ENCODE data around the gene ISG20. TPM values are rescaled to one million over a fixed set of nuclear protein-coding genes. Genes with fewer than 3 reads are reported as not detected.

Gene ISG20
- total and polyA plus RNA-seq, 2 of the 8 experiments (the other 6 are each of a cell fraction or from before 2014, with no cell fraction given): 2.9 to 5.2 TPM

DNA sequence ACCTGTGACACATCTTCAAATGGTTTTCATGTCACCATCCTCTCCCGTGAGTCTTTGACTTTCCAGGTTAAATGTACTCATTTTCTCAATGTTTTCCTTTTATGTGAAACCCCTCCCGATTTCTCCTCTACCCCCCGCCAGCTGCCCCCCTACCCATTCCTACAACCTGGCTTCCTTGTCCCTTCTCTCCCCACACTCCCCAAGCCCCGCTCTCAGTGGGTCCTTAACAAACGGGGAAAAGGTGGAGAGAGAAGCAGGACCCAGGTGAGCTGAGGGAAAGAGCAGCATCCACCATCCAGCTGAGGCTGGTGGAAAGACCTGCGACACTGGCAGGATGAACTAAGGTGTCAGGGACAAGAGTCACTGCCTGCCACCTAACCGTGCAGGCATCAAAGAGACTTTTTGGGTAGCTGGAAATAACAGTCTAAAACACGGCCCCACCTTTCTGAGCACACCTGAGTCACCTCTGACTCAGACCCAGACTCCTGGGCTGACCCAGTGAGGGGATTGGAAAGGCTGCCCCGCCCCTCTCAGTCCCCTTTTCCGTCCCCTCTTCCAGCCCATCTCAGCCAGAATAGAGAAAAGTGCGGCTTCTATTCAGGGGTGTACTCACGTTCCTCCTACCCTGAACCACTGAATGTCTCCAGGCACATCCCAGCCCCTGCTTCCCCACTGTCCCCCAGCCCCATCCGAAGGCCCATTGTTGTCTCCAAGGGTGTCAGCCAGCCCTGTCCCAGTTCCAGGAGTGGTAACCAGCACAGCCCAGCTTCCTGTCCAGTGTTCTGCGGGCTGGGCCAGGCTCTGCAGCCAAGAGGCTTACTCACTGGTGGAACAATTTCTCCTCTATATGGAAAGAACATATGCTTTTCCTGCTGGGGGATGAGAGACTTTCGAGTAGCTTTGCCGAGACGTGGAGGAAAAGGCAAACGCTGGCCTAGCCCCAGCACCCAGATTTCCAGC, 20.4 kb downstream of the ISG20 start:
- Histone ChIP-seq H3K4ac (replicated peaks; ENCODE audit: insufficient read length, low read depth, low read length) (no peak overlapping the region), H3K18ac (ENCODE audit: extremely low read depth, low read length) (no peak overlapping the region), H3K79me1 (ENCODE audit: low read depth, low read length) (no peaks in the 10 kb centered on the region), H3K4me3 (ENCODE audit: extremely low read depth in 1 of 4, insufficient read depth in 2 of 4, low read depth in 3 of 4, low read length in 4 of 4) (no peak overlapping the region), H3K23me2 (ENCODE audit: low read depth, low read length) (no peaks in the 10 kb centered on the region), H3K4me2 (ENCODE audit: insufficient read depth in 1 of 2, low read depth in 2 of 2, low read length in 2 of 2) (no peak overlapping the region), H3K79me2 (ENCODE audit: control insufficient read depth in 1 of 2, insufficient read depth in 2 of 2, low read length in 2 of 2) (no peaks in the 10 kb centered on the region), H2AFZ (ENCODE audit: low read length) (no peak overlapping the region), H4K8ac (ENCODE audit: extremely low read depth, insufficient read depth, low read length) (no peak overlapping the region), H2BK12ac (ENCODE audit: low read depth, low read length) (no peak overlapping the region), H4K5ac (ENCODE audit: insufficient read length, low read depth, low read length) (no peak overlapping the region), H2BK120ac (replicated peaks; ENCODE audit: low read depth, low read length) (no peak overlapping the region), H3K27me3 (replicated peaks in 1 of 4; ENCODE audit: control insufficient read depth in 3 of 4, extremely low read depth in 1 of 4, insufficient read depth in 3 of 4, low read length in 3 of 4) (no peaks in the 10 kb centered on the region; a peak in 1 of 7 replicates), H4K20me1 (replicated peaks in 1 of 2; ENCODE audit: control insufficient read depth in 1 of 2, insufficient read depth in 2 of 2, low read length in 2 of 2) (no peaks in the 10 kb centered on the region), H3K14ac (ENCODE audit: insufficient read length) (no peak overlapping the region), H3K9ac (replicated peaks in 1 of 4; ENCODE audit: extremely low read depth in 1 of 4, low read depth in 3 of 4, low read length in 3 of 4) (no peak overlapping the region), H3K36me3 (ENCODE audit: control insufficient read depth in 2 of 4, insufficient read depth in 4 of 4, low read length in 3 of 4) (no peaks in the 10 kb centered on the region), H4K91ac (replicated peaks; ENCODE audit: insufficient read length, low read length) (no peak overlapping the region), H3K27ac (ENCODE audit: low read depth, low read length) (no peak overlapping the region), H2BK5ac (ENCODE audit: low read depth, low read length) (no peak overlapping the region), H3K9me3 (ENCODE audit: insufficient read depth in 2 of 2, low read depth in 1 of 2, low read length in 1 of 2) (no peaks in the 10 kb centered on the region), H2BK15ac (ENCODE audit: low read length) (no peak overlapping the region), H3K4me1 (replicated peaks in 1 of 4; ENCODE audit: control insufficient read depth in 3 of 4, insufficient read depth in 4 of 4, low read length in 3 of 4) (peaks cover 0 to 4% (median 0%) of the 10 kb centered on the region in 4 experiments; a peak in 2 of 7 replicates), H3K56ac (replicated peaks; ENCODE audit: insufficient read length, low read depth, low read length) (no peak overlapping the region), H2AK5ac (ENCODE audit: low read depth, low read length) (no peak overlapping the region), H3K23ac (ENCODE audit: insufficient read length) (no peak overlapping the region), H2BK20ac (ENCODE audit: low read length) (no peak overlapping the region)
- ChIA-PET CTCF (ENCODE audit: partially characterized antibody) (interaction anchor here (0.6 to 8.1 kb wide), 22 partner anchors 9 to 358 kb away, joined by 3 to 114 read pairs (median 8); no protein-coding TSS in a partner anchor), POLR2A (ENCODE audit: partially characterized antibody) (interaction anchor here (0.8 to 1.6 kb wide), 3 partner anchors 15 to 177 kb away, joined by 3 to 4 read pairs (median 3); no protein-coding TSS in a partner anchor)
- WGBS, 2 experiments (ENCODE audit: extremely low coverage in 1 of 2, insufficient coverage in 1 of 2, insufficient read length in 1 of 2, insufficient replicate concordance in 2 of 2, low coverage in 1 of 2, low lambda C conversion rate in 2 of 2, missing lambda C conversion rate in 1 of 2): 77% methylated on average over 15 of the region's 18 CpGs; no CpG with 5 or more reads in 1 of the 2 experiments
- peak in 1 of 2 experiments; percentile 39 for DNase-seq (ENCODE audit: low read depth in 1 of 2, low spot score in 2 of 2)
- FAIRE-seq: no peak
- TF ChIP-seq TEAD4 (IDR thresholded peaks at IDR 0.05; ENCODE audit: low read depth, low read length): no peak
- no peak for TF ChIP-seq SP4 (IDR thresholded peaks at IDR 0.05; ENCODE audit: low read length)
- TF ChIP-seq, protein P1, sequence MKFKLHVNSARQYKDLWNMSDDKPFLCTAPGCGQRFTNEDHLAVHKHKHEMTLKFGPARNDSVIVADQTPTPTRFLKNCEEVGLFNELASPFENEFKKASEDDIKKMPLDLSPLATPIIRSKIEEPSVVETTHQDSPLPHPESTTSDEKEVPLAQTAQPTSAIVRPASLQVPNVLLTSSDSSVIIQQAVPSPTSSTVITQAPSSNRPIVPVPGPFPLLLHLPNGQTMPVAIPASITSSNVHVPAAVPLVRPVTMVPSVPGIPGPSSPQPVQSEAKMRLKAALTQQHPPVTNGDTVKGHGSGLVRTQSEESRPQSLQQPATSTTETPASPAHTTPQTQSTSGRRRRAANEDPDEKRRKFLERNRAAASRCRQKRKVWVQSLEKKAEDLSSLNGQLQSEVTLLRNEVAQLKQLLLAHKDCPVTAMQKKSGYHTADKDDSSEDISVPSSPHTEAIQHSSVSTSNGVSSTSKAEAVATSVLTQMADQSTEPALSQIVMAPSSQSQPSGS (IDR thresholded peaks at IDR 0.05; ENCODE audit: low read length): no peak
- TF ChIP-seq HDAC6 (IDR thresholded peaks at IDR 0.05; ENCODE audit: low read depth, low read length): no peak
- no peak for TF ChIP-seq TBP (IDR thresholded peaks at IDR 0.05; ENCODE audit: low read depth, low read length)
- TF ChIP-seq, protein P2, sequence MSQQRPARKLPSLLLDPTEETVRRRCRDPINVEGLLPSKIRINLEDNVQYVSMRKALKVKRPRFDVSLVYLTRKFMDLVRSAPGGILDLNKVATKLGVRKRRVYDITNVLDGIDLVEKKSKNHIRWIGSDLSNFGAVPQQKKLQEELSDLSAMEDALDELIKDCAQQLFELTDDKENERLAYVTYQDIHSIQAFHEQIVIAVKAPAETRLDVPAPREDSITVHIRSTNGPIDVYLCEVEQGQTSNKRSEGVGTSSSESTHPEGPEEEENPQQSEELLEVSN (IDR thresholded peaks at IDR 0.05): no peak
- TF ChIP-seq SRF (IDR thresholded peaks at IDR 0.05; ENCODE audit: low read depth, low read length): no peak
- TF ChIP-seq RXRA (IDR thresholded peaks at IDR 0.05; ENCODE audit: insufficient read depth, low read depth, low read length): no peak
- no peak for TF ChIP-seq RNF2 (IDR thresholded peaks at IDR 0.05; ENCODE audit: borderline replicate concordance, low read depth, low read length, missing control alignments, poor library complexity, severe bottlenecking)
